Spinal cord (tissue), 10 donors: ENCODE measurements around the gene MAMDC2. TPM values are rescaled to one million over a fixed set of nuclear protein-coding genes. Genes with fewer than 3 reads are reported as not detected.

Experiments used
- DNase-seq, 6 donors: peaks; one replicate each; pipeline versions ENCODE4 v3.0.0 to v3.0.0-alpha.2; 2013 to 2015; ENCODE audit warnings: low spot score in 6 of 6, low read depth in 4 of 6
- H3K27ac ChIP-seq: one replicate; pipeline ENCODE4 v1.5.1; 2013; ENCODE audit warnings: low read depth, low read length, control low read depth
- H3K27me3 ChIP-seq: one replicate; pipeline ENCODE4 v1.6.1; 2013; ENCODE audit warnings: low read length; ENCODE audit not compliant: control insufficient read depth, insufficient read depth
- H3K36me3 ChIP-seq: one replicate; pipeline ENCODE4 v1.6.1; 2013; ENCODE audit warnings: low read length; ENCODE audit not compliant: control insufficient read depth, insufficient read depth
- H3K4me1 ChIP-seq: one replicate; pipeline ENCODE4 v1.6.1; 2013; ENCODE audit warnings: low read length; ENCODE audit not compliant: control insufficient read depth, insufficient read depth
- H3K4me3 ChIP-seq: one replicate; pipeline ENCODE4 v1.5.1; 2013; ENCODE audit warnings: low read depth, low read length, control low read depth
- H3K9me3 ChIP-seq: one replicate; pipeline ENCODE4 v1.6.1; 2013; ENCODE audit warnings: low read length; ENCODE audit not compliant: control insufficient read depth, insufficient read depth
- WGBS: methylation state at CpG from one replicate; pipeline ENCODE4 v1.1.5; 2013; ENCODE audit warnings: missing lambda C conversion rate; ENCODE audit not compliant: insufficient coverage; 5-methylcytosine and 5-hydroxymethylcytosine counted together
- long read RNA-seq, 4 donors: transcript quantifications; one replicate each; lab custom pipeline, GENCODE V29; 2026
- polyA plus RNA-seq, 2 donors: library from polyadenylated mRNA; unstranded; fragments of 120-200 nt; gene quantifications; one replicate each; pipeline ENCODE4 v1.2.1, GENCODE V29; 2013; ENCODE audit not compliant: insufficient read length in 2 of 2
- total RNA-seq, 2 donors: library from RNA; depleted of rRNA in 1 of 2; stranded (reverse); fragments of 120-200 nt in 1 of 2; fragments of >200 nt in 1 of 2; gene quantifications; one replicate each; pipeline versions ENCODE4 v1.2.3 to v1.2.4, GENCODE V29; 2013 to 2014
- donor health status: healthy.

Gene MAMDC2, protein sequence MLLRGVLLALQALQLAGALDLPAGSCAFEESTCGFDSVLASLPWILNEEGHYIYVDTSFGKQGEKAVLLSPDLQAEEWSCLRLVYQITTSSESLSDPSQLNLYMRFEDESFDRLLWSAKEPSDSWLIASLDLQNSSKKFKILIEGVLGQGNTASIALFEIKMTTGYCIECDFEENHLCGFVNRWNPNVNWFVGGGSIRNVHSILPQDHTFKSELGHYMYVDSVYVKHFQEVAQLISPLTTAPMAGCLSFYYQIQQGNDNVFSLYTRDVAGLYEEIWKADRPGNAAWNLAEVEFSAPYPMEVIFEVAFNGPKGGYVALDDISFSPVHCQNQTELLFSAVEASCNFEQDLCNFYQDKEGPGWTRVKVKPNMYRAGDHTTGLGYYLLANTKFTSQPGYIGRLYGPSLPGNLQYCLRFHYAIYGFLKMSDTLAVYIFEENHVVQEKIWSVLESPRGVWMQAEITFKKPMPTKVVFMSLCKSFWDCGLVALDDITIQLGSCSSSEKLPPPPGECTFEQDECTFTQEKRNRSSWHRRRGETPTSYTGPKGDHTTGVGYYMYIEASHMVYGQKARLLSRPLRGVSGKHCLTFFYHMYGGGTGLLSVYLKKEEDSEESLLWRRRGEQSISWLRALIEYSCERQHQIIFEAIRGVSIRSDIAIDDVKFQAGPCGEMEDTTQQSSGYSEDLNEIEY
- 1 to 10 TPM; 6.3 to 8.2 TPM for total RNA-seq
- polyA plus RNA-seq = 1 to 10 TPM; 2.0 to 2.2 TPM
- long read RNA-seq, donor 1 = 0 reads
- long read RNA-seq, donor 2, partial matches to known transcripts = 0 of 1 reads
- long read RNA-seq, donor 2, other reads (novel, unspliced or antisense) = 0 of 1 reads
- long read RNA-seq, donor 3 = 0 reads
- long read RNA-seq, donor 4, partial matches to known transcripts = 0 of 2 reads
- long read RNA-seq, donor 4, other reads (novel, unspliced or antisense) = 0 of 2 reads

- no peaks in the 10 kb centered on the region for H3K36me3 ChIP-seq
Observed at GRCh38 chr9:70043689-70044489, at the start of gene MAMDC2. Gene MAMDC2, plus strand, starts transcription at chr9:70043848. Its CDS starts 350 bp downstream, at chr9:70044198.

GRCh38 chr9:69995846-69996245, 47.8 kb upstream of the MAMDC2 start:
- Histone ChIP-seq H3K27ac (no peak overlapping the region), H3K9me3 (no peaks in the 10 kb centered on the region), H3K27me3 (no peaks in the 10 kb centered on the region), H3K36me3 (no peaks in the 10 kb centered on the region), H3K4me3 (no peak overlapping the region), H3K4me1 (no peaks in the 10 kb centered on the region)
- DNase-seq = peak in 1 of 6 donors; percentile 24
- 83% methylated on average over 1 of the region's 1 CpG for WGBS

More at GRCh38 chr9:70043689-70044489, at the start of gene MAMDC2:
- Histone ChIP-seq H3K27me3 (peaks cover 10% of the 10 kb centered on the region), H3K27ac (no peak within 1 kb of the TSS), H3K4me1 (peaks cover 26% of the 10 kb centered on the region), H3K9me3 (no peaks in the 10 kb centered on the region), H3K4me3 (peak within 1 kb of the TSS; percentile 45)
- DNase-seq = peak in 2 of 6 donors; percentile 56 to 61
- 3% methylated on average over 50 of the region's 55 CpGs for WGBS

DNA sequence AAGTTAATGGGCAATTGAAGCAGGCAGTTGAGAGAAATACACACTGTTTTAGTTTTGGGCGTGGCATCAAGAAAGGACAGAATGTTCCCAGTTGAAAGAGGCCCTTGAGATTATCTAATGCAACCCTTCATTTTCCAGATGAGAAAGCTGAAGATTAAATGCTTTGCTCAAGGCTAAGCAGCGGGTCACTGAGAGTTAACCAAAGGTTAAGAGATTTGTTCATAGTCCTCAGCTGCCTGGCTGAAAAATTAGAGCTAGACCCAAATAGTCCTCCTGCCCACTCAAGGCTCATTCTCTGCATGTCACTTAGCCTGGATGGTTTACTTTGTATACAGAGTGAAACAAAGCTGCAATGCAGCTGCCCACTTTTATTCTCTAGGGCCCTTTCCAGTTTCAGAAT, 46.7 kb upstream of the MAMDC2 start:
- peak in 2 of 6 donors; percentile 46 to 55 for DNase-seq
- H3K27ac ChIP-seq = no peak overlapping the region
- H3K27me3 ChIP-seq = no peaks in the 10 kb centered on the region
- no peaks in the 10 kb centered on the region for H3K36me3 ChIP-seq
- H3K4me3 ChIP-seq = no peak overlapping the region
- WGBS = 75% methylated on average over 1 of the region's 2 CpGs
- H3K4me1 ChIP-seq = no peaks in the 10 kb centered on the region
- no peaks in the 10 kb centered on the region for H3K9me3 ChIP-seq

- peak in 2 of 6 donors; percentile 61 to 74 for DNase-seq
- no CpG with 5 or more reads among the region's 2 CpGs for WGBS
- no peak overlapping the region for H3K27ac ChIP-seq
- H3K4me3 ChIP-seq = no peak overlapping the region
- H3K9me3 ChIP-seq = no peaks in the 10 kb centered on the region
- no peaks in the 10 kb centered on the region for H3K4me1 ChIP-seq
- no peaks in the 10 kb centered on the region for H3K36me3 ChIP-seq
- no peaks in the 10 kb centered on the region for H3K27me3 ChIP-seq
Observed at GRCh38 chr9:69997524-69997923, 46.1 kb upstream of the MAMDC2 start.

DNA sequence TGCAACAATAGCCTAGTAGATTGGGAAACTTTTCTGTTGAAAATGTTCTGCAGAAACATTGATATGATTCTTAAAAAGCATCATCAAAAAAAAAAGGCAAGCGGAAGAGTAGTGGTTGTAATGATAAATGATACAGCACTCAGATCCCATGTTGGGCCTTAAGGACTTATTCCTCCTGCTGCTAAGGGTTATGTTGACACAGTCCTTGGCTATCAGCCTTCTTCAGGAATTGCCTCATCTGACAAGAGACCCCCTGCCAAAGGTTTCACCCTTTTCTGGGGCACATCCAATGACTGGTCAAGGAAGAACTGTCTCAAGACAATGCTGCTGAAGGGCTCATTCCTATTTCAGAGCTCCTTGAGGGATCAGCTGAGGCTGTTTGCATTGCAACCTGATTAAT, 44.3 kb upstream of the MAMDC2 start:
- Histone ChIP-seq H3K4me1 (no peaks in the 10 kb centered on the region), H3K27me3 (no peaks in the 10 kb centered on the region), H3K27ac (no peak overlapping the region), H3K4me3 (no peak overlapping the region), H3K9me3 (no peaks in the 10 kb centered on the region), H3K36me3 (no peaks in the 10 kb centered on the region)
- no CpG with 5 or more reads among the region's 1 CpG for WGBS
- DNase-seq = no peak

DNA sequence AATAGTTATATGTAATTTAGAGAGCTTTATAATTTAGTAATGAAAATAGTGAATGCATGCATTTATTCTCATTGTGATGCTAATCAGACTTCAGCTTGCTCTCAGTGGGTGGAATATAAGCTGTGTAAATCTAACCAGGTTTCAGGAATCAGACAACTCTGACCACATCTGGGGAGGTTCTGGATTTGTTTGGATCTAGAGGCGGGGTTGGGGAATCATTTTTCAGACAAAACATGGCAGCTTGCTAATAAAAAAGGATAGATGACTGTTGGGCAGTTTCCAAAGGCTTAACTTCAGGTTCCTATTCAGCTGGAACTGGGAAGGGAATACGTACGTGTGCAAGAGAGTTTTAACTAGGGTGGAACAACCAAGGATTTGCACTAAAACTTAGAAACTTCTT, 43.2 kb upstream of the MAMDC2 start:
- Histone ChIP-seq H3K36me3 (no peaks in the 10 kb centered on the region), H3K27me3 (no peaks in the 10 kb centered on the region), H3K27ac (no peak overlapping the region), H3K9me3 (no peaks in the 10 kb centered on the region), H3K4me1 (no peaks in the 10 kb centered on the region), H3K4me3 (no peak overlapping the region)
- DNase-seq = no peak
- 63% methylated on average over 1 of the region's 3 CpGs for WGBS

GRCh38 chr9:70003901-70004714, 39.5 kb upstream of the MAMDC2 start:
- no peak overlapping the region for H3K4me3 ChIP-seq
- no peaks in the 10 kb centered on the region for H3K36me3 ChIP-seq
- H3K4me1 ChIP-seq = peaks cover 4% of the 10 kb centered on the region
- H3K27ac ChIP-seq = no peak overlapping the region
- no peaks in the 10 kb centered on the region for H3K27me3 ChIP-seq
- WGBS = no CpG with 5 or more reads among the region's 2 CpGs
- DNase-seq = no peak
- no peaks in the 10 kb centered on the region for H3K9me3 ChIP-seq

DNA sequence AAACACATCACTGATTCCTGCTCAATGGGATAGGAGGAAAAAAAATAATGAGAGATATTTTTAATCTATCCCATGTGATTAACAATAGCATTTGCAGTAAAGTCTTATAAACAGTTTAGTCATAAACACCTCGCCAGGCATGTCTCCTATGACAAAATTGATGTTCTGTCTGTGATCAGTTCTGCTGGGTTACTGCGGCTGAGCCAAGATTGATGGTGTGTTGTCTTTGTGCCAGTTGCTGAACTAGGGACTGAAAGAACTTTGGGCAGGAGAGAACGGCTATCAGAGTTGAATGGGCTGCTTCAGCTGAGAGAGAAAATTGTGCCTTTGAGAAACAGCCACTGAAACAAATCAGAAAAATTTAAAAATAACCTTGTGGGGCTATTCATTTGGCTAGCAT, 37.3 kb upstream of the MAMDC2 start:
- H3K27ac ChIP-seq = no peak overlapping the region
- no peak overlapping the region for H3K4me3 ChIP-seq
- no peaks in the 10 kb centered on the region for H3K9me3 ChIP-seq
- H3K36me3 ChIP-seq = no peaks in the 10 kb centered on the region
- WGBS = 25% methylated on average over 2 of the region's 3 CpGs
- no peaks in the 10 kb centered on the region for H3K27me3 ChIP-seq
- peaks cover 4% of the 10 kb centered on the region for H3K4me1 ChIP-seq
- DNase-seq = peak in 4 of 6 donors; percentile 30 to 75 (median 54)
